Neural progenitor cell (in vitro differentiated cells): ENCODE data around the gene SMIM1. TPM values are rescaled to one million over a fixed set of nuclear protein-coding genes. Genes with fewer than 3 reads are reported as not detected.

Experiments used
- DNase-seq: peaks from one replicate; pipeline ENCODE4 v3.0.0-alpha.2; 2016; ENCODE audit warnings: low spot score
- H2AFZ ChIP-seq: fragments of 200-600 bp; sonication (generic); replicated peaks from 2 replicates; pipeline ENCODE4 v1.6.1; 2016; ENCODE audit warnings: antibody characterized with exemption
- H3F3A ChIP-seq: fragments of 200-600 bp; sonication (generic); 2 replicates; pipeline ENCODE4 v1.6.1; 2016; ENCODE audit warnings: antibody characterized with exemption, low read depth
- H3K27ac ChIP-seq: fragments of 200-600 bp; sonication (generic); 2 replicates; pipeline ENCODE4 v1.5.1; 2016; ENCODE audit warnings: mild to moderate bottlenecking
- H3K27me3 ChIP-seq: fragments of 200-600 bp; sonication (generic); 2 replicates; pipeline ENCODE4 v1.6.1; 2016; ENCODE audit warnings: mild to moderate bottlenecking, moderate library complexity
- H3K36me3 ChIP-seq: fragments of 200-600 bp; sonication (generic); 2 replicates; pipeline ENCODE4 v1.5.1; 2016
- H3K4me1 ChIP-seq: fragments of 200-600 bp; sonication (generic); 2 replicates; pipeline ENCODE4 v1.6.1; 2016; ENCODE audit warnings: mixed run types
- H3K4me2 ChIP-seq: fragments of 200-600 bp; sonication (generic); 2 replicates; pipeline ENCODE4 v1.6.1; 2016
- H3K4me3 ChIP-seq: fragments of 200-600 bp; sonication (generic); 2 replicates; pipeline ENCODE4 v1.5.1; 2016
- H3K79me2 ChIP-seq: fragments of 200-600 bp; sonication (generic); 2 replicates; pipeline ENCODE4 v1.6.1; 2016; ENCODE audit warnings: low read depth
- H3K9ac ChIP-seq: fragments of 200-600 bp; sonication (generic); 2 replicates; pipeline ENCODE4 v1.6.1; 2016
- H3K9me3 ChIP-seq: fragments of 200-600 bp; sonication (generic); 2 replicates; pipeline ENCODE4 v1.5.1; 2016; ENCODE audit warnings: low read depth
- H4K20me1 ChIP-seq: fragments of 200-600 bp; sonication (generic); 2 replicates; pipeline ENCODE4 v1.6.1; 2016; ENCODE audit warnings: low read depth
- H3K27ac Mint-ChIP-seq: 3 replicates; pipeline ENCODE4 v1.8.0; 2021; ENCODE audit warnings: mixed read lengths
- H3K27me3 Mint-ChIP-seq: 2 replicates; pipeline ENCODE4 v1.8.0; 2022; ENCODE audit warnings: low read depth, mild to moderate bottlenecking, inconsistent platforms, moderate library complexity, mixed read lengths; ENCODE audit not compliant: insufficient read depth
- H3K36me3 Mint-ChIP-seq: 3 replicates; pipeline ENCODE4 v1.8.0; 2021; ENCODE audit warnings: mixed read lengths
- H3K4me1 Mint-ChIP-seq: 3 replicates; pipeline ENCODE4 v1.8.0; 2021; ENCODE audit warnings: mixed read lengths
- H3K4me3 Mint-ChIP-seq: 3 replicates; pipeline ENCODE4 v1.8.0; 2021; ENCODE audit warnings: mild to moderate bottlenecking, moderate library complexity, mixed read lengths
- H3K9me3 Mint-ChIP-seq: 3 replicates; pipeline ENCODE4 v1.8.0; 2020; ENCODE audit warnings: mixed read lengths
- CTCF ChIP-seq: fragments of 200-600 bp; sonication (generic); IDR thresholded peaks from 2 replicates; pipeline ENCODE4 v1.5.1; 2017; ENCODE audit warnings: antibody characterized with exemption, mild to moderate bottlenecking
- EZH2 ChIP-seq: fragments of 200-600 bp; sonication (generic); IDR thresholded peaks from 2 replicates; pipeline ENCODE4 v1.6.1; 2017; ENCODE audit warnings: antibody characterized with exemption, mild to moderate bottlenecking, moderate library complexity
- EZH2phosphoT487 ChIP-seq: fragments of 200-600 bp; sonication (generic); IDR thresholded peaks from 2 replicates; pipeline ENCODE4 v1.6.1; 2017; ENCODE audit warnings: antibody characterized with exemption
- total RNA-seq: library from RNA; depleted of rRNA; stranded (reverse); fragments of >200 nt; gene quantifications from 2 replicates; pipeline ENCODE4 v1.2.3, GENCODE V29; 2015; ENCODE audit warnings: low replicate concordance

Gene SMIM1
- total RNA-seq, 1 donor from 2014 or later: not detected

GRCh38 chr1:3779265-3779911, 6.8 kb downstream of the SMIM1 start:
- H2AFZ ChIP-seq: no peak overlapping the region
- DNase-seq: no peak
- H3K27me3 Mint-ChIP-seq: peaks cover 8% of the 10 kb centered on the region
- H3K27ac ChIP-seq: no peak overlapping the region
- no peaks in the 10 kb centered on the region for H3K9me3 Mint-ChIP-seq
- no peaks in the 10 kb centered on the region for H3K27me3 ChIP-seq
- H3K9me3 ChIP-seq: no peaks in the 10 kb centered on the region
- no peaks in the 10 kb centered on the region for H4K20me1 ChIP-seq
- no peaks in the 10 kb centered on the region for H3K79me2 ChIP-seq
- no peak overlapping the region for H3K4me3 Mint-ChIP-seq
- H3K27ac Mint-ChIP-seq: no peak overlapping the region
- H3K4me1 Mint-ChIP-seq: peaks cover 11% of the 10 kb centered on the region
- no peak overlapping the region for H3K4me2 ChIP-seq
- H3F3A ChIP-seq: no peaks in the 10 kb centered on the region
- H3K36me3 ChIP-seq: no peaks in the 10 kb centered on the region
- peaks cover 16% of the 10 kb centered on the region for H3K36me3 Mint-ChIP-seq
- TF ChIP-seq EZH2phosphoT487 (no peak), EZH2 (no peak), CTCF (no peak)
- H3K4me1 ChIP-seq: peaks cover 11% of the 10 kb centered on the region
- no peak overlapping the region for H3K9ac ChIP-seq
- no peak overlapping the region for H3K4me3 ChIP-seq

- H3K4me1 Mint-ChIP-seq: peaks cover 10% of the 10 kb centered on the region
- no peak for TF ChIP-seq CTCF
- no peaks in the 10 kb centered on the region for H4K20me1 ChIP-seq
- H3K79me2 ChIP-seq: no peaks in the 10 kb centered on the region
- no peaks in the 10 kb centered on the region for H3K36me3 ChIP-seq
- H3K36me3 Mint-ChIP-seq: peaks cover 16% of the 10 kb centered on the region
- H3K27me3 ChIP-seq: no peaks in the 10 kb centered on the region
- H3K4me3 Mint-ChIP-seq: no peak overlapping the region
- no peak overlapping the region for H3K4me3 ChIP-seq
- peaks cover 8% of the 10 kb centered on the region for H3K27me3 Mint-ChIP-seq
- no peak overlapping the region for H3K9ac ChIP-seq
- H3F3A ChIP-seq: no peaks in the 10 kb centered on the region
- no peak overlapping the region for H3K27ac ChIP-seq
- no peaks in the 10 kb centered on the region for H3K9me3 ChIP-seq
- peaks cover 9% of the 10 kb centered on the region for H3K4me1 ChIP-seq
- no peaks in the 10 kb centered on the region for H3K9me3 Mint-ChIP-seq
- DNase-seq: no peak
- no peak overlapping the region for H3K27ac Mint-ChIP-seq
- no peak overlapping the region for H2AFZ ChIP-seq
- H3K4me2 ChIP-seq: no peak overlapping the region
These were observed 7.4 kb downstream of the SMIM1 start for GRCh38 chr1:3779912-3780416.

GRCh38 chr1:3780901-3781300, 8.4 kb downstream of the SMIM1 start:
- Histone ChIP-seq H4K20me1 (no peaks in the 10 kb centered on the region), H3K4me2 (no peak overlapping the region), H3F3A (no peaks in the 10 kb centered on the region), H3K36me3 (no peaks in the 10 kb centered on the region), H2AFZ (no peak overlapping the region), H3K27me3 (no peaks in the 10 kb centered on the region), H3K27ac (no peak overlapping the region), H3K4me1 (no peaks in the 10 kb centered on the region), H3K79me2 (no peaks in the 10 kb centered on the region), H3K9ac (no peak overlapping the region), H3K4me3 (no peak overlapping the region), H3K9me3 (no peaks in the 10 kb centered on the region)
- no peak for TF ChIP-seq EZH2
- TF ChIP-seq CTCF: no peak
- no peak for TF ChIP-seq EZH2phosphoT487
- Mint-ChIP-seq H3K9me3 (no peaks in the 10 kb centered on the region), H3K27me3 (peaks cover 5% of the 10 kb centered on the region), H3K4me3 (no peak overlapping the region), H3K27ac (no peak overlapping the region), H3K36me3 (peaks cover 21% of the 10 kb centered on the region), H3K4me1 (peaks cover under 1% of the 10 kb centered on the region)
- DNase-seq: no peak
